Spleen (tissue), 11 donors: Measurements from ENCODE around the gene ZBTB44. TPM values are rescaled to one million over a fixed set of nuclear protein-coding genes. Genes with fewer than 3 reads are reported as not detected.

ENCODE experiments used
- DNase-seq: peaks from one replicate; pipeline ENCODE4 v3.0.0-alpha.2; 2020
- H3K27ac ChIP-seq, 8 donors: fragments of 200-600 bp; sonication (generic) in 7 of 8; 1 replicate in 4 of 8; 2 replicates in 4 of 8; pipeline versions ENCODE4 v1.5.0 to v1.8.0; 2016 to 2021; ENCODE audit warnings: inconsistent platforms in 4 of 8, mild to moderate bottlenecking in 4 of 8, moderate library complexity in 1 of 8
- H3K27me3 ChIP-seq, 7 donors: fragments of 200-600 bp; sonication (generic) in 6 of 7; replicated peaks in 1 of 7; 1 replicate in 4 of 7; 2 replicates in 3 of 7; pipeline versions ENCODE4 v1.5.0 to v1.8.0; 2016 to 2021; ENCODE audit warnings: inconsistent platforms in 3 of 7, mild to moderate bottlenecking in 1 of 7
- H3K36me3 ChIP-seq, 6 donors: fragments of 200-600 bp; sonication (generic) in 5 of 6; 1 replicate in 4 of 6; 2 replicates in 2 of 6; pipeline versions ENCODE4 v1.5.0 to v1.8.0; 2016 to 2021; ENCODE audit warnings: inconsistent platforms in 2 of 6
- H3K4me1 ChIP-seq, 6 donors: fragments of 200-600 bp; sonication (generic) in 5 of 6; 1 replicate in 3 of 6; 2 replicates in 3 of 6; pipeline versions ENCODE4 v1.5.0 to v1.8.0; 2016 to 2021; ENCODE audit warnings: inconsistent platforms in 3 of 6
- H3K4me3 ChIP-seq, 8 donors: fragments of 200-600 bp; sonication (generic) in 7 of 8; 1 replicate in 4 of 8; 2 replicates in 4 of 8; pipeline versions ENCODE4 v1.5.0 to v1.8.0; 2016 to 2021; ENCODE audit warnings: inconsistent platforms in 4 of 8, mild to moderate bottlenecking in 4 of 8, moderate library complexity in 2 of 8
- H3K9me3 ChIP-seq, 8 donors: fragments of 200-600 bp; sonication (generic) in 7 of 8; 1 replicate in 4 of 8; 2 replicates in 4 of 8; pipeline versions ENCODE4 v1.5.0 to v1.8.0; 2016 to 2021; ENCODE audit warnings: inconsistent platforms in 4 of 8
- CTCF ChIP-seq, 11 experiments: fragments of 200-600 bp in 7 of 11; fragments of 450-650 bp in 4 of 11; sonication (generic) in 4 of 11; IDR thresholded peaks in 8 of 11; conservative IDR thresholded peaks in 3 of 11; 1 replicate in 7 of 11; 2 replicates in 4 of 11; pipeline versions ENCODE4 v1.4.0 to v1.8.0; 2016 to 2021; ENCODE audit warnings: antibody characterized with exemption in 11 of 11, inconsistent platforms in 4 of 11, mild to moderate bottlenecking in 1 of 11
- POLR2A ChIP-seq, 3 donors: fragments of 450-650 bp; IDR thresholded peaks; one replicate each; pipeline ENCODE4 v1.5.1; 2017; ENCODE audit warnings: antibody characterized with exemption in 3 of 3, mild to moderate bottlenecking in 1 of 3
- POLR2AphosphoS5 ChIP-seq, 3 donors: sonication (generic); formaldehyde crosslinking; IDR thresholded peaks; one replicate each; pipeline ENCODE4 v1.5.1; 2017; ENCODE audit warnings: antibody characterized with exemption in 3 of 3
- WGBS, 5 donors: extraction: QIAGEN DNeasy Blood & Tissue Kit in 3 of 5; methylation state at CpG; one replicate each; pipeline versions ENCODE4 v1.1.5 to v1.1.7; 2013 to 2018; 5-methylcytosine and 5-hydroxymethylcytosine counted together
- intact Hi-C: fragments of 100-400 bp; cut with DNase I; formaldehyde crosslinking; loops from one replicate; pipeline ENCODE4 v1.15.0; 2023; ENCODE audit warnings: low total_unique reads
- polyA plus RNA-seq, 3 donors: library from polyadenylated mRNA; stranded (reverse); fragments of 200-250 nt; gene quantifications; one replicate each; pipeline ENCODE4 v1.2.1, GENCODE V29; 2013
- total RNA-seq, 7 donors: library from RNA; depleted of rRNA in 3 of 7; stranded (reverse); fragments of >200 nt in 3 of 7; fragmentation: NEBNext Ultra II Directional in 4 of 7; extraction: Animal tissue kit (Norgen Biotek cat#: 25700) in 4 of 7; gene quantifications; one replicate each; pipeline versions ENCODE4 v1.1.0 to v1.2.1, GENCODE V29; 2016 to 2021
- donor health status: healthy with polysubstance abuse.
- donor health status: DM: no; HTN: no; CAD: no; lungs with moderate emphysema.
- donor health status: DM: no; HTN: no; CAD: no.
- donor health status: Bipolar disorder and iron deficiency.
- donor health status: healthy.
- donor health status: DM: no; HTN: no; CAD: no.
- donor health status: DM: yes; HTN: yes; CAD: no.

Gene ZBTB44
- total and polyA plus RNA-seq, 10 donors = 12.4 to 79.6 (median 53.1) TPM

DNA sequence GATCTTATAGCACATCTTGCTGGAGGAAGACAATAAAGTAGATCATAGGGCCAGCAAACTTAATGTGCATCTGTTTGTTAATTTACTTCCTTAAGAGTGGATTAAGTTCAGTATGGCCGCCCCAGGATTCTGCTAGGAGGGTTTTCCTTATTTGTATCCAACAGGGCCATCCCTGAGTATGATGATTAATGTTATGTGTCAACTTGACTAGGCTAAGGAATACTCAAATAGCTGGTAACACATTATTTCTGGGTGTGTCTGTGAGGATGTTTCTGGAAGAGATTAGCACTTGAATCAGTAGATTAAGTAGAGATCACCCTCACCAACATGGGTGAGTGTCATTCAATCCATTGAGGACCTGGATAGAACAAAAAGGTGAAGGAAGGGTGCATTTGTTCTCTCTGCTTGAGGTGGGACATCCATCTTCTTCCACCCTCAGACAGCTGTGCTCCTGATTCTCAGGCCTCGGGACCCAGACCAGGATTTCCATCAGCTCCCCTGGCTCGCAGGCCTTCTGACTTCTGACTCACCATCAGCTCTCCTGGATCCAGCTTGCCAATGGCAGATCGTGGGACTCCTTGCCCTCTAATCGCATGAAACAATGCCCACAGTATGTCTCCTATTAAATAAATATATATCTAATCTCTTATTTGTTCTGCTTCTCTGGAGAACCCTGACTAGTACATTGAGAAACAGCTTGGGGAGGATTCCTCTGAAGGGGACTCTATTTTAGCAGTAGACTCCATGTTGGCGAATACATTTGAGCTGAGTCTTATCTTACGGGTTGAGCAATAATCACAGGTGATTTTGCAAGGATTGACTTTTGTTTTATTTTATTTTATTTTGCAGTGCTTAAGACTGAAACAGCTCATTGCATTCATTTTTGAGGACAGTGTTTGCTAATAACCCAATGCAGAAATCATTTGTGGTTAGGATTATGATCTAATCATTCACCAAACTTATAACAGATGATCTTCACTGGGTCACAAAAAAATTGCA lies 9.0 kb upstream of the ZBTB44 start:
- Histone ChIP-seq H3K36me3 (no peaks in the 10 kb centered on the region), H3K4me1 (no peaks in the 10 kb centered on the region), H3K9me3 (peaks cover 0 to 25% (median 17%) of the 10 kb centered on the region in 8 donors), H3K4me3 (no peak overlapping the region), H3K27me3 (no peaks in the 10 kb centered on the region), H3K27ac (no peak overlapping the region)
- no peak for TF ChIP-seq POLR2AphosphoS5 (IDR thresholded peaks at IDR 0.05)
- TF ChIP-seq CTCF (IDR thresholded peaks at IDR 0.05 in 8 of 11, conservative IDR thresholded peaks at IDR 0.05 in 3 of 11) = no peak
- TF ChIP-seq POLR2A (IDR thresholded peaks at IDR 0.05) = no peak
- DNase-seq = no peak
- WGBS, 5 donors = 89 to 96% (median 94%) methylated on average over 7 of the region's 7 CpGs
- intact Hi-C loops = no loop called here

- H3K36me3 ChIP-seq = no peaks in the 10 kb centered on the region
- peaks cover 0 to 21% (median 15%) of the 10 kb centered on the region in 8 donors for H3K9me3 ChIP-seq
- H3K27ac ChIP-seq = no peak overlapping the region
- TF ChIP-seq CTCF (IDR thresholded peaks at IDR 0.05 in 8 of 11, conservative IDR thresholded peaks at IDR 0.05 in 3 of 11) = no peak
- no peak for TF ChIP-seq POLR2AphosphoS5 (IDR thresholded peaks at IDR 0.05)
- DNase-seq = no peak
- no peaks in the 10 kb centered on the region for H3K27me3 ChIP-seq
- no peak overlapping the region for H3K4me3 ChIP-seq
- intact Hi-C loops = no loop called here
- WGBS, 5 donors = 82 to 89% (median 87%) methylated on average over 5 of the region's 5 CpGs
- H3K4me1 ChIP-seq = no peaks in the 10 kb centered on the region
These were observed 7.4 kb upstream of the ZBTB44 start for GRCh38 chr11:130322126-130322525.

GRCh38 chr11:130318031-130318673 lies 3.4 kb upstream of the ZBTB44 start:
- H3K4me1 ChIP-seq = peaks cover under 1 to 19% (median 9%) of the 10 kb centered on the region in 6 donors
- TF ChIP-seq CTCF (IDR thresholded peaks at IDR 0.05 in 8 of 11, conservative IDR thresholded peaks at IDR 0.05 in 3 of 11) (no peak), POLR2A (IDR thresholded peaks at IDR 0.05) (no peak), POLR2AphosphoS5 (IDR thresholded peaks at IDR 0.05) (no peak)
- peaks cover 0 to 20% (median 15%) of the 10 kb centered on the region in 8 donors for H3K9me3 ChIP-seq
- DNase-seq = no peak
- 79 to 89% (median 87%) methylated on average over 4 of the region's 4 CpGs for WGBS, 5 donors
- intact Hi-C loops = no loop called here
- H3K27ac ChIP-seq = no peak overlapping the region
- no peak overlapping the region for H3K4me3 ChIP-seq
- no peaks in the 10 kb centered on the region for H3K36me3 ChIP-seq
- no peaks in the 10 kb centered on the region for H3K27me3 ChIP-seq
